Measurements from ENCODE around the gene EGFL7. TPM values are rescaled to one million over a fixed set of nuclear protein-coding genes. Genes with fewer than 3 reads are reported as not detected.

EGFL7 gene
- total and polyA plus RNA-seq, 2 of the 13 experiments (the other 11 are each of a cell fraction or from before 2014, with no cell fraction given) = 0.20 to 5.1 TPM

DNA sequence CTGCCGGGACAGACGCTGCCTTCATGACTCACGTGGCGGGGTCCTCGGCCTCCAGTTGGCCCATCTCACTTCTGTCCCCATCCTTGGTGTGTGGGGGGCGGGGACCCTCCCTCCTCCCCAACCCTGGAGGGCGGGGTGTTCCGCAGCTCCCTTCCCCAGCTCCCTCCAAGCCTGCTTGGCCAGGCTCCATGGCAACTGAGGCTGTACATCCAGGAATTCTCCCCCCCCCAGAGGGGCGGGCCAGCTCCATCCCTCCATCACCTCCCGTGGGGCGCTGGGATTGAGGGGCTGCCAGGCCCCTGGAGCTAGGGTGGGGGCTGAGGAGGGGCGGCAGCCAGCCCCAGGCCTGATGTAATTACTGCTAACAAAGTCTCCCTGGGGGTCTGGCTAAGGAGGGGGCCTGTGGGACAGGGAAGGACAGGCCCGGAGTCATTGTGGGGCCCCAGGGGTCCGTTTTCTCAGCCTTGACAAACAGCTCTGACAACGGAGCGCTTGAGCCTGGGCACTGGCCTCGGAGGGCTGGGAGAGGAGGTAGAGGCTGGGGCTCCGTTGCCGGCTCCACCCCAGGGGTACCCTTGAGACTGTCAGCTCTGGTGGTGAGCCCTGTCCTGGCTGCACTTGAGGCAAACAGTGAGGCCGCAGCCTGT, 57.7 kb downstream of the EGFL7 start (continued):
- TF ChIP-seq, protein P1, sequence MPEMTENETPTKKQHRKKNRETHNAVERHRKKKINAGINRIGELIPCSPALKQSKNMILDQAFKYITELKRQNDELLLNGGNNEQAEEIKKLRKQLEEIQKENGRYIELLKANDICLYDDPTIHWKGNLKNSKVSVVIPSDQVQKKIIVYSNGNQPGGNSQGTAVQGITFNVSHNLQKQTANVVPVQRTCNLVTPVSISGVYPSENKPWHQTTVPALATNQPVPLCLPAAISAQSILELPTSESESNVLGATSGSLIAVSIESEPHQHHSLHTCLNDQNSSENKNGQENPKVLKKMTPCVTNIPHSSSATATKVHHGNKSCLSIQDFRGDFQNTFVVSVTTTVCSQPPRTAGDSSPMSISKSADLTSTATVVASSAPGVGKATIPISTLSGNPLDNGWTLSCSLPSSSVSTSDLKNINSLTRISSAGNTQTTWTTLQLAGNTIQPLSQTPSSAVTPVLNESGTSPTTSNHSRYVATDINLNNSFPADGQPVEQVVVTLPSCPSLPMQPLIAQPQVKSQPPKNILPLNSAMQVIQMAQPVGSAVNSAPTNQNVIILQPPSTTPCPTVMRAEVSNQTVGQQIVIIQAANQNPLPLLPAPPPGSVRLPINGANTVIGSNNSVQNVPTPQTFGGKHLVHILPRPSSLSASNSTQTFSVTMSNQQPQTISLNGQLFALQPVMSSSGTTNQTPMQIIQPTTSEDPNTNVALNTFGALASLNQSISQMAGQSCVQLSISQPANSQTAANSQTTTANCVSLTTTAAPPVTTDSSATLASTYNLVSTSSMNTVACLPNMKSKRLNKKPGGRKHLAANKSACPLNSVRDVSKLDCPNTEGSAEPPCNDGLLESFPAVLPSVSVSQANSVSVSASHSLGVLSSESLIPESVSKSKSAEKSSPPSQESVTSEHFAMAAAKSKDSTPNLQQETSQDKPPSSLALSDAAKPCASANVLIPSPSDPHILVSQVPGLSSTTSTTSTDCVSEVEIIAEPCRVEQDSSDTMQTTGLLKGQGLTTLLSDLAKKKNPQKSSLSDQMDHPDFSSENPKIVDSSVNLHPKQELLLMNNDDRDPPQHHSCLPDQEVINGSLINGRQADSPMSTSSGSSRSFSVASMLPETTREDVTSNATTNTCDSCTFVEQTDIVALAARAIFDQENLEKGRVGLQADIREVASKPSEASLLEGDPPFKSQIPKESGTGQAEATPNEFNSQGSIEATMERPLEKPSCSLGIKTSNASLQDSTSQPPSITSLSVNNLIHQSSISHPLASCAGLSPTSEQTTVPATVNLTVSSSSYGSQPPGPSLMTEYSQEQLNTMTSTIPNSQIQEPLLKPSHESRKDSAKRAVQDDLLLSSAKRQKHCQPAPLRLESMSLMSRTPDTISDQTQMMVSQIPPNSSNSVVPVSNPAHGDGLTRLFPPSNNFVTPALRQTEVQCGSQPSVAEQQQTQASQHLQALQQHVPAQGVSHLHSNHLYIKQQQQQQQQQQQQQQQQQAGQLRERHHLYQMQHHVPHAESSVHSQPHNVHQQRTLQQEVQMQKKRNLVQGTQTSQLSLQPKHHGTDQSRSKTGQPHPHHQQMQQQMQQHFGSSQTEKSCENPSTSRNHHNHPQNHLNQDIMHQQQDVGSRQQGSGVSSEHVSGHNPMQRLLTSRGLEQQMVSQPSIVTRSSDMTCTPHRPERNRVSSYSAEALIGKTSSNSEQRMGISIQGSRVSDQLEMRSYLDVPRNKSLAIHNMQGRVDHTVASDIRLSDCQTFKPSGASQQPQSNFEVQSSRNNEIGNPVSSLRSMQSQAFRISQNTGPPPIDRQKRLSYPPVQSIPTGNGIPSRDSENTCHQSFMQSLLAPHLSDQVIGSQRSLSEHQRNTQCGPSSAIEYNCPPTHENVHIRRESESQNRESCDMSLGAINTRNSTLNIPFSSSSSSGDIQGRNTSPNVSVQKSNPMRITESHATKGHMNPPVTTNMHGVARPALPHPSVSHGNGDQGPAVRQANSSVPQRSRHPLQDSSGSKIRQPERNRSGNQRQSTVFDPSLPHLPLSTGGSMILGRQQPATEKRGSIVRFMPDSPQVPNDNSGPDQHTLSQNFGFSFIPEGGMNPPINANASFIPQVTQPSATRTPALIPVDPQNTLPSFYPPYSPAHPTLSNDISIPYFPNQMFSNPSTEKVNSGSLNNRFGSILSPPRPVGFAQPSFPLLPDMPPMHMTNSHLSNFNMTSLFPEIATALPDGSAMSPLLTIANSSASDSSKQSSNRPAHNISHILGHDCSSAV (CRISPR knock-in tag; IDR thresholded peaks at IDR 0.05; ENCODE audit: borderline replicate concordance) = no peak
- TF ChIP-seq, protein P2, sequence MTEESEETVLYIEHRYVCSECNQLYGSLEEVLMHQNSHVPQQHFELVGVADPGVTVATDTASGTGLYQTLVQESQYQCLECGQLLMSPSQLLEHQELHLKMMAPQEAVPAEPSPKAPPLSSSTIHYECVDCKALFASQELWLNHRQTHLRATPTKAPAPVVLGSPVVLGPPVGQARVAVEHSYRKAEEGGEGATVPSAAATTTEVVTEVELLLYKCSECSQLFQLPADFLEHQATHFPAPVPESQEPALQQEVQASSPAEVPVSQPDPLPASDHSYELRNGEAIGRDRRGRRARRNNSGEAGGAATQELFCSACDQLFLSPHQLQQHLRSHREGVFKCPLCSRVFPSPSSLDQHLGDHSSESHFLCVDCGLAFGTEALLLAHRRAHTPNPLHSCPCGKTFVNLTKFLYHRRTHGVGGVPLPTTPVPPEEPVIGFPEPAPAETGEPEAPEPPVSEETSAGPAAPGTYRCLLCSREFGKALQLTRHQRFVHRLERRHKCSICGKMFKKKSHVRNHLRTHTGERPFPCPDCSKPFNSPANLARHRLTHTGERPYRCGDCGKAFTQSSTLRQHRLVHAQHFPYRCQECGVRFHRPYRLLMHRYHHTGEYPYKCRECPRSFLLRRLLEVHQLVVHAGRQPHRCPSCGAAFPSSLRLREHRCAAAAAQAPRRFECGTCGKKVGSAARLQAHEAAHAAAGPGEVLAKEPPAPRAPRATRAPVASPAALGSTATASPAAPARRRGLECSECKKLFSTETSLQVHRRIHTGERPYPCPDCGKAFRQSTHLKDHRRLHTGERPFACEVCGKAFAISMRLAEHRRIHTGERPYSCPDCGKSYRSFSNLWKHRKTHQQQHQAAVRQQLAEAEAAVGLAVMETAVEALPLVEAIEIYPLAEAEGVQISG (CRISPR knock-in tag; IDR thresholded peaks at IDR 0.05) = no peak

Measured in HepG2 (cell line).